Activated naive CD4-positive, alpha-beta T cell treated with anti-CD3 and anti-CD28 coated beads, Interleukin-2, amount 10 ng/mL, durations not matched to agents 7 days and 5 days (primary cell): ENCODE data around the gene MAP3K19.

Source experiments
- CTCF ChIA-PET: fragments of 350-600 bp; sonication (Branson Sonifier 250); formaldehyde crosslinking; loops from one replicate; lab custom pipeline; 2021; ENCODE audit warnings: antibody characterized with exemption; lab: Charles Lee
- DNase-seq: peaks from one replicate; pipeline ENCODE4 v3.0.0-alpha.2; 2020
- H3K27ac Mint-ChIP-seq: one replicate; pipeline ENCODE4 v1.8.0; 2021; ENCODE audit warnings: mild to moderate bottlenecking, moderate library complexity, mixed read lengths
- H3K27me3 Mint-ChIP-seq: one replicate; pipeline ENCODE4 v1.8.0; 2021; ENCODE audit warnings: mild to moderate bottlenecking, mixed read lengths
- H3K36me3 Mint-ChIP-seq: one replicate; pipeline ENCODE4 v1.8.0; 2021; ENCODE audit warnings: mixed read lengths
- H3K4me1 Mint-ChIP-seq: one replicate; pipeline ENCODE4 v1.8.0; 2021; ENCODE audit warnings: mixed read lengths
- H3K4me3 Mint-ChIP-seq: one replicate; pipeline ENCODE4 v1.8.0; 2021; ENCODE audit warnings: mild to moderate bottlenecking, moderate library complexity, mixed read lengths
- H3K9me3 Mint-ChIP-seq: one replicate; pipeline ENCODE4 v1.8.0; 2021; ENCODE audit warnings: mixed read lengths

The MAP3K19 gene

DNA sequence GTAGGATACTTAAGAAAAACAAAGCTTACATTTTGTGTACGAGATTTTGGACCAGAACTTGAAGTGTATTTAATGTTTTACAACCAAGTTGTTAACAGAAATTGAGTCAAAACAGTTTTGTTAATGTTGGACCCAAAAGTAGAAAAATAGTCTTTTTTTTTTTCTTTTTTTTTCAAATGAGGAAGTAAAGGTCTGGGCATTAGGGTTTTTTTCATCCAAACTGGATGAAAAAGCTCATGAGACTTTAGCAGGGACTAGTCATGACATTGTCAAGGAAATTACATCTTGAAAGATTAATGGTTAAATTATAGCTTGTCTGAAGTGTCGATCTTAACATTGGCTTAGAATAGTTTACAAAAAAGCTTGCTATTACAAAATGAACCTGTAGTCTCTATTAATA lies 96.4 kb downstream of the MAP3K19 start:
- CTCF ChIA-PET, result interaction anchor here (0.7 to 1.1 kb wide), 2 partner anchors 622 to 834 kb away, joined by 3 read pairs; no protein-coding TSS in a partner anchor
- H3K27ac Mint-ChIP-seq, result no peak overlapping the region
- H3K4me3 Mint-ChIP-seq, result no peak overlapping the region
- DNase-seq, result no peak
- peaks cover 58% of the 10 kb centered on the region for H3K36me3 Mint-ChIP-seq
- H3K4me1 Mint-ChIP-seq, result peaks cover 23% of the 10 kb centered on the region
- H3K27me3 Mint-ChIP-seq, result no peaks in the 10 kb centered on the region
- H3K9me3 Mint-ChIP-seq, result no peaks in the 10 kb centered on the region

DNA sequence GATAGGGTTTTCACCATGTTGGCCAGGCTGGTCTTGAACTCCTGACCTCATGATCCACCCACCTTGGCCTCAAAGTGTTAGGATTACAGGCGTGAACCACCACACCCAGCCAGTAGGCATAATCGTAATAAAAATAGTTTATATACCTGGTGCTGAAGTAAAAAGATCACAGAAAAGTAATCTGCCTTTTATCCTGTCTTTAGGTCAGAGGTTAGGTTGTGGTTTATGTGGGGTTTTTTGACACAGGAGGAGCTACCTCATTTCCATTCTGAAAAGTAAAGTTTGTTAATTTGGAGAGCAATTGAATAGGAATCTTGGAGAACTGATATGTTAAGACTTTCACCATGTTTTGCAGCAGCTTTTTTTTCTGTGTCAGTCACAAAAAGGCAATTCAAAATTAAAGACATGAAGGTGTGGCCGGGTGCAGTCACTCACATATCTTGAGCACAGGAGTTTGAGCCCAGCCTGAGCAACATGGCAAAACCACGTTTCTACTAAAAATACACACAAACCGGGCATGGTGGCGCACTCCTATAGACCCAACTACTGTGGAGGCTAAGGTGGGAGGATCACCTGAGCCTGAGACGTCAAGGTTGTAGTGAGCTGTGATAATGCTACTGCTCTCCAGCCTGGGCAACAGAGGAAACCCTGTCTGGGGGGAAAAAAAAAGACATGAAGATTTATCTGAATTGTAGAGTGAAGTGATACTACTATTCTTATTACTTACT lies 97.1 kb downstream of the MAP3K19 start:
- no peak for DNase-seq
- Mint-ChIP-seq H3K27ac (peak overlapping the region; percentile 59), H3K36me3 (peaks cover 59% of the 10 kb centered on the region), H3K4me1 (peaks cover 23% of the 10 kb centered on the region), H3K9me3 (no peaks in the 10 kb centered on the region), H3K4me3 (no peak overlapping the region), H3K27me3 (no peaks in the 10 kb centered on the region)
- CTCF ChIA-PET, result interaction anchor here (0.7 to 1.1 kb wide), 2 partner anchors 623 to 835 kb away, joined by 3 read pairs; no protein-coding TSS in a partner anchor

DNA sequence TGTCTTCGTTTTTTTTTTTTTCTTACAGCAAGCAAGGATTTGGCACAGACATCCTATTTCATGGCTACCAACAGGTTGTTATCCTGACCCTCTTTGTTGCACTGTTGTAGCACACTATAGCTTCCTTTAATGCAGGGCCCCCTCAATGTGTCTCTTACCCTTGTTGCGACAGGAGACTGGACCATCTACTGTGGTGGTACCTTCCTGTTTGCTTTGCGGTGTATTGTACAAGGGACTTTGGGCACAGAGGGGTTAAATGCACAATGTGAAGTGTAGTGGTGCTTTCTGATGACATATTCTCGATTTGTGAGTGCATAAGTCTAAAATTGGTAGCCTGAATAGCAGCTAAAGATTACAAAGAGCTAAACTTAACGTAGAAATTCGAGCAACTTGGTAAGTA lies 101.2 kb downstream of the MAP3K19 start:
- no peaks in the 10 kb centered on the region for H3K27me3 Mint-ChIP-seq
- H3K4me1 Mint-ChIP-seq, result peaks cover 23% of the 10 kb centered on the region
- H3K27ac Mint-ChIP-seq, result no peak overlapping the region
- no peaks in the 10 kb centered on the region for H3K9me3 Mint-ChIP-seq
- peaks cover 42% of the 10 kb centered on the region for H3K36me3 Mint-ChIP-seq
- no peak overlapping the region for H3K4me3 Mint-ChIP-seq
- CTCF ChIA-PET, result no interaction called here
- DNase-seq, result no peak

DNA sequence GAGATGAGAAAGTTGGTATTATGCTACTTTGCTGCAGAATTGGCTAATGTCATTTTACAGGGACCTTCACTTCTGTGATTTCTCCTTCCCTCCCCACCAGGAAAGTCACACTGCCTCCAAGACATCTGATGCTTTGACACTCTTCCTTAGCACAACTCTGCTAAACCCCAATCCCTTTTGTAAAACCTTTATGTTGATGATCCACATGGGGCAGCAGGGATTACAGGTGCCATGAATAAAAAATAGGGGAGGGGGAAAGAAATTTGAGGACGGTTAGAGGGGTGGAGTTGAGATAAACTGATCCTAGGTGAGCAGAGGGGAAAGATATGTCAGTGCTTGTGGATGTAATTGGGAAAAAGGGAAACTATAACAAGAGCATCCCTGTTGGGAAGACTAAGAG lies 102.3 kb downstream of the MAP3K19 start:
- Mint-ChIP-seq H3K9me3 (no peaks in the 10 kb centered on the region), H3K36me3 (peaks cover 42% of the 10 kb centered on the region), H3K4me1 (peaks cover 17% of the 10 kb centered on the region), H3K27ac (no peak overlapping the region), H3K4me3 (no peak overlapping the region), H3K27me3 (no peaks in the 10 kb centered on the region)
- DNase-seq, result no peak
- CTCF ChIA-PET, result no interaction called here

DNA sequence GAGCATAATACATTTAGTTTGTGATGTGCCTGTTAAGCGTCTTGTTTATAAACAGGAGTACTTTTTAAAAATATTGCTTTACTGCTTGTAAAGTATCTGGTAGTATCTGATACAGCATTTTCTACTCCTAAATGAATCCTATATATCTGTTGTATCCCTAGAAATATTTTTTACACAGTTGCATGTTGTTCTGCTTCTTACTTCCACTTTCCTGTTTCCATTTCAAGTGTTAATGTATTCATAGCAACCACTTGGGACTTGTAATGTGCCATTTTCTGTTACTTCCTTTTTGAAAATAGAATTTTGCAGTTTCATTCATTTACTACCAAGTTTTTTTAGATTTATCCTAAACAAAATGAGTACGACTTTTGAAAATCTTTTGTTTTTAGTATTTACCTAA lies 103.7 kb downstream of the MAP3K19 start:
- Mint-ChIP-seq H3K9me3 (no peaks in the 10 kb centered on the region), H3K27me3 (no peaks in the 10 kb centered on the region), H3K4me3 (no peak overlapping the region), H3K36me3 (peaks cover 42% of the 10 kb centered on the region), H3K27ac (no peak overlapping the region), H3K4me1 (peaks cover 8% of the 10 kb centered on the region)
- CTCF ChIA-PET, result no interaction called here
- no peak for DNase-seq

DNA sequence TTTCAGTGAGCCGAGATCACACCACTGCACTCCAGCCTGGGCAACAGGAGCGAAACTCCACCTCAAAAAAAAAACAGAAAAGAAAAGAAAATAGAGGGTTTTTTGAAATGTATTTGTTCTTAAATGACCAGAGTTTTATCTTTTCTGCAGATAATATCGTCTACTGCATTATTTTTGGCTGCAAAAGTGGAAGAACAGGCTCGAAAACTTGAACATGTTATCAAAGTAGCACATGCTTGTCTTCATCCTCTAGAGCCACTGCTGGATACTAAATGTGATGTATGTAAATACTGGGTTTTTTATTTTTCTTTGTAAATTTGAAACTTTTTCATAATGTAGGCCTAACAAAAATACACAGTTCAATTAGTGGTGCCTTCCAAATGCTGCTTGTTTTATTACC lies 110.6 kb downstream of the MAP3K19 start:
- no peaks in the 10 kb centered on the region for H3K9me3 Mint-ChIP-seq
- peaks cover 45% of the 10 kb centered on the region for H3K36me3 Mint-ChIP-seq
- no peak overlapping the region for H3K4me3 Mint-ChIP-seq
- no peaks in the 10 kb centered on the region for H3K27me3 Mint-ChIP-seq
- DNase-seq, result no peak
- H3K4me1 Mint-ChIP-seq, result peaks cover 25% of the 10 kb centered on the region
- CTCF ChIA-PET, result interaction anchor here (1.3 kb wide), 1 partner anchor 668 kb away, joined by 4 read pairs; no protein-coding TSS in a partner anchor
- no peak overlapping the region for H3K27ac Mint-ChIP-seq

DNA sequence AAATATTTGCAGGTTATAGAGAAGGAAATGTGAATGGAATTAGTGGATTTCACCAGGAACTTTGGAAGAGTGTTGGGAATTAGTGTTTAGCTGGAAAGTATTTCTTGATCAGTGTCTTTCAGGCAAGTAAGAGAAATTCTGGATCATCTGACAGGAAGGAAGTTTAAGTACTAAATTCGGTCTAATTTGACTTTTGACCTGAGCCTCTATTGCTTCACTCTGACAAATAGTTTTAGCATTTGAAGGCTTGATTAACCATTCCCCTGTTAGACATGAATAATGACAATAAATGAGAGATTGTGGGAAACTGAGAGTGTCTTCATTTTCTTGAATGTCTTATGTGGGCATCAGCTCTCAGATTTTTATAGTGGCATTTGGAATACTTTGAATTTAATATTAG lies 112.6 kb downstream of the MAP3K19 start:
- no peak overlapping the region for H3K4me3 Mint-ChIP-seq
- peaks cover 35% of the 10 kb centered on the region for H3K4me1 Mint-ChIP-seq
- H3K27me3 Mint-ChIP-seq, result no peaks in the 10 kb centered on the region
- H3K36me3 Mint-ChIP-seq, result peaks cover 39% of the 10 kb centered on the region
- H3K27ac Mint-ChIP-seq, result no peak overlapping the region
- no peak for DNase-seq
- H3K9me3 Mint-ChIP-seq, result no peaks in the 10 kb centered on the region
- CTCF ChIA-PET, result interaction anchor here (0.6 kb wide), 1 partner anchor 863 kb away, joined by 3 read pairs; no protein-coding TSS in a partner anchor

DNA sequence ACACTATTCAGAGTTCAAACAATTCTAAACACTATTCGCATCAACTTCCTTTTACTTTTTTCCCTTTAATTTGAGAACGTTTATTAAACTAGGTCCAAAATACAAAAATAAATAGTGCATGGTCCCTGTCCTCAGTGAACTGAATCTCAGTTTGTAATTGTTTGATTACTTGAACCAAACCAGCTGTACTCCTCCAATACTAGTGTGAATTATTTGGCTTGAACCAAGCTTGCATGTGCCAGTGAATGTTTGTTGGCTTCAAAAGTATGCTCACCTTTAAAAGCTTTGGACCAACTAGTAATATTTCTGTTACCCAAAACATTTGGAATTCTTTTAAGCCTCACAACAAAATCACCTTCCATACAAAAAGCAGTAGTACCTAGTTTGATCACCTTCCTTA lies 113.1 kb downstream of the MAP3K19 start:
- peaks cover 35% of the 10 kb centered on the region for H3K36me3 Mint-ChIP-seq
- DNase-seq, result no peak
- H3K9me3 Mint-ChIP-seq, result no peaks in the 10 kb centered on the region
- peaks cover 35% of the 10 kb centered on the region for H3K4me1 Mint-ChIP-seq
- H3K4me3 Mint-ChIP-seq, result no peak overlapping the region
- H3K27ac Mint-ChIP-seq, result no peak overlapping the region
- no peaks in the 10 kb centered on the region for H3K27me3 Mint-ChIP-seq
- CTCF ChIA-PET, result interaction anchor here (0.6 kb wide), 1 partner anchor 864 kb away, joined by 3 read pairs; no protein-coding TSS in a partner anchor

DNA sequence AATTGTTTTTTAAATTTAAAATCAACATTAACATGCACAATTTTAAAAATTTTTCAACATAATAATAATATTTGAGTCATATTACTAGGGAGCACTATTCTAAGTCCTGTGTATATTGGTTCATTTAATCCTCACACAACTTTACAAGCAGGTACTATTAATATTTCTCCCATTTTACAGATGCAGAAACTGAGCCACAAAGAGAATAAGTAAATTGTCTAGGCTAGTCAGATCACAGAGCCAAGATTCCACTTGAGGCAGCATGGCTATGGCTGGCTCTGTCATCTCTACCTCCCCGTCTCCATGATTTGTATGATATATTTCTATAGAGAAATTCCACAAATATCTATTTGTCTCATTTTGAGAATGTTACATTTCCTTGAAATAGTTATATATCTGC lies 113.5 kb downstream of the MAP3K19 start:
- Mint-ChIP-seq H3K27ac (no peak overlapping the region), H3K4me1 (peaks cover 35% of the 10 kb centered on the region), H3K4me3 (no peak overlapping the region), H3K27me3 (no peaks in the 10 kb centered on the region), H3K36me3 (peaks cover 34% of the 10 kb centered on the region), H3K9me3 (no peaks in the 10 kb centered on the region)
- no peak for DNase-seq
- CTCF ChIA-PET, result no interaction called here

DNA sequence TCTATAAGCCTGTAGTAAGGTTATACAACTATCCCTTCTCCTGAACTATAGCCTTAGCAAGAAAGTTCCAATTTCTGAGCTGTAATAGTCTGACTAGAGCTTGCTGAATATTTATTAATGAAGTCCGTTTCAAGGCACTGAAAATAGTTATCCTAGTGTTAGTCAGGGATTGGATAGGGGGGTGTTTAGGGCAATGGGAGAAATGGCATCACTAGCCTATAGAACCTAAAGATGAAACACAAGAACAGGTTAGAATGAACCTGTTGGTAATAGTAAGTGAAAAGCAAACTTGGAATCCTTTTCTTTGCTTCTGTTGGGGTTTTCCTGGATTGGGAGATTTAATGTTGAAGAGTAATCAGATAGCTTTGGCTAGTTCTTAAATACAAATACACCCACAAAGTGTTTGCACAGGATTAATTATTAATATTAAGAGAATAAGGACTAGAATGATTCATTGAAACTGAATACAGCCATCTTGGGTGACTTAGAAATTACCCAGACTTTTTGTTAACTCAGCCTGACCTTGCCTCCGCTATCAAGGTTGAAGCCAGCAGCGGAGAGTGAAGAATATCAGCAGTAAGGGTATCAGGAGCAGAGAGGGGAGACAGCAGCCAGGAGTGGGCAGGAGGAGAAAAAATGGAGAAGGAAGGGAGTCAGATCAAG lies 114.3 kb downstream of the MAP3K19 start:
- Mint-ChIP-seq H3K27me3 (no peaks in the 10 kb centered on the region), H3K4me3 (no peak overlapping the region), H3K36me3 (peaks cover 32% of the 10 kb centered on the region), H3K27ac (no peak overlapping the region), H3K9me3 (no peaks in the 10 kb centered on the region), H3K4me1 (peaks cover 31% of the 10 kb centered on the region)
- DNase-seq, result no peak
- CTCF ChIA-PET, result no interaction called here

DNA sequence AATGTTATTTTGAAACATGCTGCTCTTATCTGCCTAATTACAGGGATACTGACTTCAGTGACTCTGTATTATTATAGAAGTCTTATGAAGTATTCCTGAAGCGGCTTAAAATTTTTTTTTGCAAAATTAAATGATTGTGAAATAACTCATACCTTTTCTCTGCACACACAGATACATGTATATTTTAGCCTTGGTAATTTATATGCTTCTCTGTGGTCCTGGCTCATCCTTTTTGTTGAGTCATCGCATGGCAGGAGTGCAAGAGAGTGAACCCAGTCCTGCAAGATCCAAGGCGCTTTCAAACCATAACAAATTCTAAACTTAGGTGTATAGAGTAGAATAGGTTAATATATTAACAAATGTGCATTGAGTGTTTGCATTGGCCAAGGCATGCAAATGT lies 120.1 kb downstream of the MAP3K19 start:
- H3K9me3 Mint-ChIP-seq, result no peaks in the 10 kb centered on the region
- peaks cover 34% of the 10 kb centered on the region for H3K36me3 Mint-ChIP-seq
- peaks cover 43% of the 10 kb centered on the region for H3K4me1 Mint-ChIP-seq
- H3K4me3 Mint-ChIP-seq, result no peak overlapping the region
- no peak for DNase-seq
- CTCF ChIA-PET, result no interaction called here
- H3K27ac Mint-ChIP-seq, result no peak overlapping the region
- H3K27me3 Mint-ChIP-seq, result no peaks in the 10 kb centered on the region

DNA sequence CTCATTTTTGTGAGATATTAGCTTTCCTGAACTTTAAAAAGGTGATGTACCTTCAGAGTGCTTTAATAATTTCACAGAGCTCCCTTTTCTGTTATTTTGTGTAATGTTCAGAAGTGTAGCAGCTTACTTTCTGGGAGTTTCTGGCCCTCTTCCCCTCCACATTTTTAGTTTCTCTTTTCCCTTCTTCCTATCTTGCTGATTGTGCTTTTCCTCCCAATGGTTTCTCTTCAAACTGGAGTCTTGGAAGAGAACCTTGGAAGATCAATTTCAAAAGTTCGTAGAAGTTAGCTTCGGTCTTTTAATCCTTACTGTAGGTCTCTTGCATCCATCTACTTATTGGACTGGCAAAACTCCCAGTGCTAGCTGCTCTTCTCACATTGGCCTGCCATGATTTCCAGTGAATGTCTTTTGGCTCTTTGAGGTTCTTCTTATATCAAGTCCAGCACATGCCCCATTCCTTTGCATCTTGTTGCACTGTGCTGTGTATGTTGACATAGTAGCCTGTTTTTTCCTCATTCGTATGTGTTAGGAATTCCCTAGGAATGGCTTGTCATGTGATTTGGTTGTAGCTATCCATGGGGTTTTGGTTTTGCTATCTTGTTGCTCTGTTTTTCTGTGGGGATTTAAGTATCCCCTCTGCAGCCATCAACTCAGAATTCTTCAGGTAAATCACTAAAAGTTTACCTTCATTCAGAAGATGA lies 120.9 kb downstream of the MAP3K19 start:
- Mint-ChIP-seq H3K4me1 (peaks cover 45% of the 10 kb centered on the region), H3K27me3 (no peaks in the 10 kb centered on the region), H3K4me3 (no peak overlapping the region), H3K9me3 (no peaks in the 10 kb centered on the region), H3K27ac (no peak overlapping the region), H3K36me3 (peaks cover 31% of the 10 kb centered on the region)
- CTCF ChIA-PET, result no interaction called here
- no peak for DNase-seq

DNA sequence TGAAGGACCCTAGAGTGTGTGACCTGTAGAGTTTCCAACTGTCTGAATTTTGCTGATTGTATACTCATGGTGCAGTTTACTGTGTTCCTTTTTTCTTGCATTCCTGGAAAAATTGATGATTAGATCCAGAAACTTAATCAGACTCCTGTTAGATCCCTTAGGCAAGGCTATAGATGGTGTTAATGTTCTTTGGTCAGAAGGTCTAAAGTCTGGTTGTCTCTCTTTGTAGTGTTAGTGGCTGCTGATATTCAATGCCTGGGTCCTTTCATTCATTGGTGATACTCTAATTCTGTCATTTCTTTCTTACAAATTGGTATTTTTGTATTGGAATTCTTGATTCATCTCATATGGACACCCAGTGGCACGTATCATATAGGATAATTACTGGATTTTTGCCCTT lies 122.3 kb downstream of the MAP3K19 start:
- no peaks in the 10 kb centered on the region for H3K27me3 Mint-ChIP-seq
- no peak overlapping the region for H3K4me3 Mint-ChIP-seq
- no peak for DNase-seq
- peaks cover 47% of the 10 kb centered on the region for H3K4me1 Mint-ChIP-seq
- no peak overlapping the region for H3K27ac Mint-ChIP-seq
- CTCF ChIA-PET, result no interaction called here
- no peaks in the 10 kb centered on the region for H3K9me3 Mint-ChIP-seq
- H3K36me3 Mint-ChIP-seq, result peaks cover 29% of the 10 kb centered on the region

DNA sequence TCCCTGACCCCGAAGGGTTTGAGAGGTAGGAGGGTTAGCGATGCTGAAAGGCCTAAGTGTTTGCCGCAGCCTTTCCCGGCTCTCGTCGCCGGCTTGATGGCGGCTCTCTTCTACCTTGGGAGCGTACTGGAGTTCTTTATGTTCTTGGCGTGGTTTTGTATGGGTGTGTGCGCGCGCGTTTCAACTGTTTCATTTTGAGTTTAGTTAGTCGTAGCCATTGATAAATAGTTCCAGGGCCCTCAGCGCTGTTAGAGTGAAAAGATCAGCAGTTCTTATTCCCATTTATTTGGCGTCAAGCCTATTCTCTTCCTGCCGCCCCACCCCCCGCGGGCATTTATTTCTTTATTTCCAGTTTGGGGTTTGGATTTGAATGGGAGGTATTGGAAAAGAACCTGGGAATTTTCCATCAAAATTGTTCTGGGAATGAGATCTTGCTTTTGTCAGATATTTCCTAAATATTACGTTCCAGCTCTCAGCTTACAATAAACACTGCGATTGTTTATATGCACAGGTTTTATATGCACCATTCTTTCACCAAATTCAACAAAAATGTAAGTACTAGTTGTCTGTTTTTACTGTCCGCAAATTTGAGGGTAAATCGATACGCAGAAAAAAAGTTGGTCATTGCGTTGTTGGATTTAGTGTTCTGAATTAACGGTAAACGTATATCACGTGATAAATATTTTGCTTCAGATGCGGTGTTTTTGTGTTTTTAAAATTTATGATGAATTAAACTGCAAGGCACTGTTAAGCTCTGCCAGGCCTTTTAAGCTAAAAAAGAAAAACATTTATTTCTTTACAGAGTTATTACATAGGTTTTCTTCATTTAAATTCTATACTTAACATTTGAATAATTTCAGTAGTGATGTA lies 127.7 kb downstream of the MAP3K19 start:
- Mint-ChIP-seq H3K4me1 (peaks cover 36% of the 10 kb centered on the region), H3K27me3 (peaks cover 6% of the 10 kb centered on the region)
- peak; percentile 68 for DNase-seq

More for the DNA sequence above, 127.7 kb downstream of the MAP3K19 start:
- CTCF ChIA-PET, result no interaction called here
- H3K9me3 Mint-ChIP-seq, result no peaks in the 10 kb centered on the region
- peaks cover 22% of the 10 kb centered on the region for H3K36me3 Mint-ChIP-seq
- H3K4me3 Mint-ChIP-seq, result peak overlapping the region; percentile 89
- H3K27ac Mint-ChIP-seq, result peak overlapping the region; percentile 100
